Measurements from ENCODE around the gene LTBP1.

The LTBP1 gene

DNA sequence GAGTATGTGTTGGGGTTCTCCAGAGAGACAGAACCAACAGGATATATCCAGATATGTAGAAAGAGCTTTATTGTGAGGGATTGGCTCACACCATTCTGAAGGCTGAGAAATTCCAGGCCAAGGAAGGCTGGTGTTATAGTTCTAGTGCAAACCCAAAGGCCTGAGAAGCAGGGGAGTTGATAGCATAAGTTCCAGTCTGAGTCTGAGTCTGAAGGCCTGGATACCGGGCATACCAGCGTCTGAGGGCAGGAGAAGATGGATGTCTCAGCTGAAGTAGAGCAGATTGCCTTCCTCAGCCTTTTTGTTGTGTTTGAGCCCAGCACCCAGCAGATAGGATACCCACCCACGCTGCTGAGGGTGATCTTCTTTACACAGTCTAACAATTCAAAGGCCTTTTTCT lies 318.0 kb downstream of the LTBP1 start:
- no peak for DNase-seq (ENCODE audit: extremely low read depth, low read depth)
- TF ChIP-seq, protein P1, sequence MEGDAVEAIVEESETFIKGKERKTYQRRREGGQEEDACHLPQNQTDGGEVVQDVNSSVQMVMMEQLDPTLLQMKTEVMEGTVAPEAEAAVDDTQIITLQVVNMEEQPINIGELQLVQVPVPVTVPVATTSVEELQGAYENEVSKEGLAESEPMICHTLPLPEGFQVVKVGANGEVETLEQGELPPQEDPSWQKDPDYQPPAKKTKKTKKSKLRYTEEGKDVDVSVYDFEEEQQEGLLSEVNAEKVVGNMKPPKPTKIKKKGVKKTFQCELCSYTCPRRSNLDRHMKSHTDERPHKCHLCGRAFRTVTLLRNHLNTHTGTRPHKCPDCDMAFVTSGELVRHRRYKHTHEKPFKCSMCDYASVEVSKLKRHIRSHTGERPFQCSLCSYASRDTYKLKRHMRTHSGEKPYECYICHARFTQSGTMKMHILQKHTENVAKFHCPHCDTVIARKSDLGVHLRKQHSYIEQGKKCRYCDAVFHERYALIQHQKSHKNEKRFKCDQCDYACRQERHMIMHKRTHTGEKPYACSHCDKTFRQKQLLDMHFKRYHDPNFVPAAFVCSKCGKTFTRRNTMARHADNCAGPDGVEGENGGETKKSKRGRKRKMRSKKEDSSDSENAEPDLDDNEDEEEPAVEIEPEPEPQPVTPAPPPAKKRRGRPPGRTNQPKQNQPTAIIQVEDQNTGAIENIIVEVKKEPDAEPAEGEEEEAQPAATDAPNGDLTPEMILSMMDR (IDR thresholded peaks at IDR 0.05; ENCODE audit: low read depth, low read length): no peak

DNA sequence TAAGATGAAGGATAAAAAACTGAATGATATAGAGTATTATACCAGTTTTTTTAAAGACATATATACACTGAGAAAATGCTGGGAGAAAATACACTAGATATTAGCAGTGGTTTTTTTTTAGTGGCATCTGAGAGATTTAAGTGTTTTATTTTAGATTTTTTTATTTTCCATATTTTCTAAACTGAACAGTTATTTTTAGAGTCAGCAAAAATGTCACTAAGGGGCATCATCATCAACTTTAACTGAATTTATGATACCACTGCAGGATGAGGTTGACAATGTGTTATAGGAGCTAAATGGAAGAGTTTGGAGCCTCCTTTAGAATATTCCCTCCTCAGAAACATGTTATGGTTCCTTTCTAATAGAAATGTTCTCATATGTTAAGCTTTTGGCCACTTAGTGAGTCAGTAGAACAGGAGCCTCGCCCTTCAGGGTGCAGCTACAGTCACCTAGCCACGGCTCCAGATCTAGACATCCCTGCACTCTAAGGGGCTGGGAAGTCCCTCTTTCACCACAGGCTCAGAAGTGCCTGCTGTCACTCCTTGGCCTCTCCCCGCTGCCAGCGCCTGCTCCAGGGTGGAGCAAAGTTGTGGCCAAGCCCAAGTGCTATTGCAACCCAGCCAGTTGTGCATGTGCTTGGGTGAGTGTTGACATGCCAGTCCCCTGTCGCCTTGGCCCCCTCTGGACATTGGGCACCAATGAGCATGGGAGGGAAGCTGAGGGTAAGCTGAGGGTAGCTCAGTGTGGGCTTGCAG lies 319.0 kb downstream of the LTBP1 start:
- TF ChIP-seq, protein P1 (IDR thresholded peaks at IDR 0.05; ENCODE audit: low read depth, low read length): no peak
- no peak for DNase-seq (ENCODE audit: extremely low read depth, low read depth)

DNA sequence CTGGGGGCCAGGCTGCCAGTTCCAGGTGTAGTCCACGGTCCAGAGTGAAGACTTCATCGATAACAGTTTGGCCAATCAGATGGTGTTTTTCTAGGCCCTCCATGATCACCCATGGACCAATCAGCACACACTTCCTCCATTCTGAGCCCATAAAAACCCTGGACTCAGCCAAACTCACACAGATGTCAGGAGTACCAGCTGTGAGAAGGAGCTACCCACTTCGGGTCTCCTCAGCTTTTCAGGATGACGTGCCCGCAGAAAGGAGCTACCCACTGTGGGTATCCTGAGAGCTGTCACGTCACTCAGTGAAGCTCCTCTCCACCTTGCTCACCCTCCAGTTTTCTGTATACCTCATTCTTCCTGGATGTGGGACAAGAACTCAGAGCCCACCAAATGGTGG lies 319.7 kb downstream of the LTBP1 start:
- TF ChIP-seq, protein P1 (IDR thresholded peaks at IDR 0.05; ENCODE audit: low read depth, low read length): no peak
- DNase-seq (ENCODE audit: extremely low read depth, low read depth): no peak

DNA sequence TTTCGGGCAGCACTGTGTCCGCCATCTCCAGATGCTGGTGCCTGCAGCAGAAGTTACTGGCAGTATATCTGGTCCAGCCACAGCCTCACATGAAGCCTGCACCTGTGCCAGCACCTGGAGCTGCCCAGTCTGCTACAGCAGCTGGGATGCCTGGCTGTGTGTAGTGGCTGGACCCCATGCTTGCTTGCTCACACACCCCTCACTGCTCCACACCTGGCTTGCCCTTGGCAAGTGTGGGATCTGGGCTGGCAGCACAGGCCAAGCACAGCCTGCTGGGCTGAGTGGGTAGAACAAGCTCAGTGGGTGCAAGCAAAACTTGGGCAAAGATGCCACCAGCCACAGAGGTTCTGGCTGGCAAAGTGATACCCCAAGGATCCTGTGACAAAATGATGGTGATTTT lies 320.3 kb downstream of the LTBP1 start:
- DNase-seq (ENCODE audit: extremely low read depth, low read depth): no peak
- TF ChIP-seq, protein P1 (IDR thresholded peaks at IDR 0.05; ENCODE audit: low read depth, low read length): no peak

DNA sequence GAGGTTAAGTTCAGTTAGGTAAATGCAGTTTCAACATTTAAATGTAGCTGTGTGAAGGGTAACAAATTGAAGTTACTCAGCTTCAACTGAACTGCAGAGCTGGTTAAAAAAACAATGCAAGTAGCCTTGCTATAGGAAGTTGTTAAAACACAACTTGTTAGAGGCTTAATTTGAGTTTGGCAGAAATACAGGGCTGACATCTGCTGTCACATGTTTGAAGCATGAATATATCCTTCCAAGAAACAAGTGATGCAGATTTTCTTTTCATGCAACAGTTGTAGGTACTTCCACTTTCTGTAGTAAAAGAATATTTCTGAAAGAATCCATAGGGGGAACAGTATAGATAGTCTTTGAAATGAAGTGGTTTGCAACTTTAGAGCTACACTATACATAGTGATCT lies 321.0 kb downstream of the LTBP1 start:
- DNase-seq (ENCODE audit: extremely low read depth, low read depth): no peak
- TF ChIP-seq, protein P1 (IDR thresholded peaks at IDR 0.05; ENCODE audit: low read depth, low read length): no peak

DNA sequence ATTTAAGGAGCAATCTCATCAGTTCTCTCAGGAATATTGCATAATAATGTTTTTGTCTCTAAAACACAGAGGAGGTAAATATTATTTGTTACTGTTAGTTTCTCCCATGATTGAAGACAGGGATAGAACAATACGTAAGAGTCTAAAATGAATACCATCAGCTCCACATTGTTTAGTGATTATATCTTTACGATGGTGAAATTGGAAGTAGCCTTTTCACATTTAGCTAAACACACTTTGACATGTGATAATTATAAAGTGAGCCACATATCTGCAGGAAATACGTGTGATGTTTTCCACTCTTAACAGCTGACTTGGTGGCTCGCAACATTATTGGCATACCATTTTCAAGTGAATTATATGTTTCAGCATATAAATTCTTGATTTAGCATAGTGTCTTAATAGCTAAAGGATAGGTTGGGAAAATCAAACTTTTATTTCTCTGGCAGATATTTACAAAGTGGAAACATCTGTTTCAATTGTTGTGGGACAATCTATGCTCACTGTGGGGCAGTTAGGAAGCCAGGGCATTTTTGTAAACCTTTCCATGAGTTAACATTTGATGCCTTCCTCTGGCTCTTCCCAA lies 321.6 kb downstream of the LTBP1 start:
- DNase-seq (ENCODE audit: extremely low read depth, low read depth): no peak
- TF ChIP-seq, protein P1 (IDR thresholded peaks at IDR 0.05; ENCODE audit: low read depth, low read length): no peak

DNA sequence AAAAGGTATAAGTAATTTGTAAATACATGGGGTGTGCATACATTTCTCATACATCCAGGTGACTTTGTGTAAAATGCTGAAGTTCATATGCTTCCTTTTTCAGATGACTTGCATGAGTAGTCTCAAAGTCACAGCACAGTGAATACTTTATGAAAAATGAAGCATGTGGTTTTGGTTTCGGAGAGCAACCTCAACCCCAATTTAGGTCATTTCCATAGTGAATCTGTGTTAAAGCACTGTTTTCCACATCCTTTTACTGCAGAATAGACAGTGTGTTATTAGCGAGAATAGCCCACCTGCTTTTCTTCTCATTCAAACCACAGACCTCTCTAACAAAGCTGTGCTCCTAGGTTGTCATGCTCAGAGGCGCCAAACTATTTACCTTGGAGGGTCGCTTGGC lies 325.2 kb downstream of the LTBP1 start:
- TF ChIP-seq, protein P1 (IDR thresholded peaks at IDR 0.05; ENCODE audit: low read depth, low read length): no peak
- no peak for DNase-seq (ENCODE audit: extremely low read depth, low read depth)
